HepG2 (cell line): Measurements from ENCODE around the gene IL17A.

Experiments
- ELF1 ChIP-seq: sonication (generic); formaldehyde crosslinking; IDR thresholded peaks from 2 replicates; pipeline ENCODE4 v1.4.0; 2020; ENCODE audit warnings: missing genetic modification reagents
- FOXA1 ChIP-seq, 2 experiments: fragments of 450-650 bp in 1 of 2; sonication (generic) in 1 of 2; formaldehyde crosslinking in 1 of 2; IDR thresholded peaks; 2 replicates each; pipeline versions ENCODE4 v1.4.0 to v1.6.1; 2016 to 2020; ENCODE audit warnings: missing genetic modification reagents in 1 of 2
- MYC ChIP-seq: sonication (generic); formaldehyde crosslinking; IDR thresholded peaks from 2 replicates; pipeline ENCODE4 v1.9.0; 2021; ENCODE audit warnings: missing genetic modification reagents, borderline replicate concordance
- NCOR1 ChIP-seq: fragments of 200-600 bp; sonication (generic); IDR thresholded peaks from 2 replicates; pipeline ENCODE4 v1.7.0; 2017; ENCODE audit warnings: antibody characterized with exemption, low read length, borderline replicate concordance
- PCBP2 ChIP-seq: fragments of 200-400 bp; formaldehyde crosslinking; optimal IDR thresholded peaks from 2 replicates; pipeline ENCODE3; 2018; ENCODE audit warnings: low read length, low read depth; ENCODE audit not compliant: poor library complexity, severe bottlenecking
- TBX3 ChIP-seq: fragments of 450-650 bp; IDR thresholded peaks from 2 replicates; pipeline ENCODE4 v1.6.1; 2017; ENCODE audit warnings: antibody characterized with exemption, mild to moderate bottlenecking, inconsistent platforms, borderline replicate concordance

DNA sequence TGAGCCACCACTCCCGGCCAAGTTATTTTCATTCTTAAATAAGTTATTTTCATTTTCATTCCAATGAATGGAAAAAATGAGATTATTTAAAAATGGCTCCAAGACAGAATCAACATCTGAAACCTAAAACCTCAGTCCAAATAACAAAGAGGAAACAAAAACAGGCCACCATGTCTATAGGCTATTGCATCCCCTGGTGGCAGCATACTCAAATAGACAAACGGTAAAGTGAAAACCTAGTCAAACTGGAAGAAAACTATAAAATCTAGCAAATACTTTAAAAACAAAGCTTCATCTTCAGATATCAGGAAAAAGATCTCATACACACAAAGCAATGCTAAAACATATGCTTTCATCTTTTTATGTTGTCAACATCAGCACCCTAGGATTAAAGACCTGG lies 20.9 kb downstream of the IL17A start:
- TF ChIP-seq ELF1 (no peak), FOXA1 (IDR thresholded peaks at IDR 0.05) (no peak), FOXA1 (CRISPR knock-in tag; IDR thresholded peaks at IDR 0.05) (no peak), MYC (no peak), PCBP2 (no peak), TBX3 (no peak), NCOR1 (no peak)
